ENCODE measurements around the gene PTDSS2. TPM values are rescaled to one million over a fixed set of nuclear protein-coding genes. Genes with fewer than 3 reads are reported as not detected.
A peak's percentile ranks its signal among the peaks of the same experiment; 100 is the strongest.

Gene PTDSS2
- total RNA-seq, 2 donors from 2014 or later, result 26.8 to 32.5 TPM

GRCh38 chr11:530960-531831 is 81.1 kb downstream of the PTDSS2 start:
- DNase-seq (ENCODE audit: low spot score), result no peak
- peaks cover 0 to 23% of the 10 kb centered on the region in 2 donors for H3K4me1 ChIP-seq
- no peak overlapping the region for H3K4me3 ChIP-seq
- no peaks in the 10 kb centered on the region for H3K9me3 ChIP-seq
- peaks cover 25% of the 10 kb centered on the region for H3K36me3 ChIP-seq
- H3K27me3 ChIP-seq, result no peaks in the 10 kb centered on the region
- H3K27ac ChIP-seq, result no peak overlapping the region
- TF ChIP-seq CTCF (IDR thresholded peaks at IDR 0.05), result no peak

GRCh38 chr11:531919-532526 is 81.9 kb downstream of the PTDSS2 start:
- no peak overlapping the region for H3K27ac ChIP-seq
- TF ChIP-seq CTCF (IDR thresholded peaks at IDR 0.05), result no peak
- H3K9me3 ChIP-seq, result no peaks in the 10 kb centered on the region
- peaks cover 25% of the 10 kb centered on the region for H3K36me3 ChIP-seq
- H3K4me1 ChIP-seq, result peaks cover 0 to 31% of the 10 kb centered on the region in 2 donors
- H3K27me3 ChIP-seq, result no peaks in the 10 kb centered on the region
- no peak overlapping the region for H3K4me3 ChIP-seq
- no peak for DNase-seq (ENCODE audit: low spot score)

DNA sequence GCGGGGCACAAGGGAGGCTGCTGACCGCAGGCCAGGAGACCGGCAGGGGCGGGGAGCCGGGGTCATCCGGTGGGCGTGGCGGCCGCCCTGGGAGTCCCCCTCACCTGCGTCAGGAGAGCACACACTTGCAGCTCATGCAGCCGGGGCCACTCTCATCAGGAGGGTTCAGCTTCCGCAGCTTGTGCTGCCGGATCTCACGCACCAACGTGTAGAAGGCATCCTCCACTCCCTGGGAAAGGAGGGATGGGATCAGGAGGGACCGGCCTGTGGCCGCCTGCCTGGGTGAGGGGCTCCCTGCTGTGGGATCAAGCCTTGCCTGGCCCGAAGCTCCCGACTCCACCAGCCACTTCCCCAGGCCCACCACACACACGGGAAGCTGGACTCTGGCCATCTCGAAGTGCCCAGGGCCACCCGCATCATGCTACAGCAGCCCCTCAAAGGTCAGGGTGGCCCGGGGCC is 82.5 kb downstream of the PTDSS2 start:
- H3K4me3 ChIP-seq, result no peak overlapping the region
- H3K4me1 ChIP-seq, result peaks cover 0 to 36% of the 10 kb centered on the region in 2 donors
- H3K36me3 ChIP-seq, result peaks cover 25% of the 10 kb centered on the region
- no peak for TF ChIP-seq CTCF (IDR thresholded peaks at IDR 0.05)
- no peaks in the 10 kb centered on the region for H3K27me3 ChIP-seq
- no peaks in the 10 kb centered on the region for H3K9me3 ChIP-seq
- DNase-seq (ENCODE audit: low spot score), result no peak
- no peak overlapping the region for H3K27ac ChIP-seq

DNA sequence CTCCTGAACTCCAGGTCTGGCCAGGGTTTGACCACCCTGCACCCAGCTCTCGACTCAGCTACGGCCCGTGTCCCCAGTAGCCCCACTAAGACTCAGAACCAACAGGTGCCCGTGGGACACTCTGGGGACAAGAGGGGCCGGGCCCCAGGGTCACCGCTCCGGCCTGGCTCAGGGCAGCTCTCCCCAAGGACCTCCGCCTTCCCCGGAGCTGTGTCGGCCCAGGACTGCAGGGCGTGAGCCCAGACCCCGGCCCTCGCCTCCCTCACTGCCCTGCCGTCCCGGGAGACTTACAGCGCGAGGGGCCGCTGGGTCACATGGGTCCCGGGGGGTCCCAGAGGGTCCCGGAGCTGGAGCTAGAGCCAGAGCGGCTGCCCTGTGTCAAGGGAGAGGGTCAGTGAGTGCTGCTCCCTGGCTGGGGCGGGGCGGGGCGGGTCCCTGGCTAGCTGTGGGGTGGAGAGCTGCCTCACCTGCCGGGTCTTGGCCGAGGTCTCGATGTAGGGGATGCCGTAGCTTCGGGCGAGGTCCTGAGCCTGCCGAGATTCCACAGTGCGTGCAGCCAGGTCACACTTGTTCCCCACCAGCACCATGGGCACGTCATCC is 83.0 kb downstream of the PTDSS2 start:
- H3K27ac ChIP-seq, result no peak overlapping the region
- no peak for TF ChIP-seq CTCF (IDR thresholded peaks at IDR 0.05)
- H3K4me3 ChIP-seq, result no peak overlapping the region
- H3K36me3 ChIP-seq, result peaks cover 25% of the 10 kb centered on the region
- no peaks in the 10 kb centered on the region for H3K9me3 ChIP-seq
- H3K4me1 ChIP-seq, result peaks cover 0 to 39% of the 10 kb centered on the region in 2 donors
- DNase-seq (ENCODE audit: low spot score), result no peak
- H3K27me3 ChIP-seq, result no peaks in the 10 kb centered on the region

DNA sequence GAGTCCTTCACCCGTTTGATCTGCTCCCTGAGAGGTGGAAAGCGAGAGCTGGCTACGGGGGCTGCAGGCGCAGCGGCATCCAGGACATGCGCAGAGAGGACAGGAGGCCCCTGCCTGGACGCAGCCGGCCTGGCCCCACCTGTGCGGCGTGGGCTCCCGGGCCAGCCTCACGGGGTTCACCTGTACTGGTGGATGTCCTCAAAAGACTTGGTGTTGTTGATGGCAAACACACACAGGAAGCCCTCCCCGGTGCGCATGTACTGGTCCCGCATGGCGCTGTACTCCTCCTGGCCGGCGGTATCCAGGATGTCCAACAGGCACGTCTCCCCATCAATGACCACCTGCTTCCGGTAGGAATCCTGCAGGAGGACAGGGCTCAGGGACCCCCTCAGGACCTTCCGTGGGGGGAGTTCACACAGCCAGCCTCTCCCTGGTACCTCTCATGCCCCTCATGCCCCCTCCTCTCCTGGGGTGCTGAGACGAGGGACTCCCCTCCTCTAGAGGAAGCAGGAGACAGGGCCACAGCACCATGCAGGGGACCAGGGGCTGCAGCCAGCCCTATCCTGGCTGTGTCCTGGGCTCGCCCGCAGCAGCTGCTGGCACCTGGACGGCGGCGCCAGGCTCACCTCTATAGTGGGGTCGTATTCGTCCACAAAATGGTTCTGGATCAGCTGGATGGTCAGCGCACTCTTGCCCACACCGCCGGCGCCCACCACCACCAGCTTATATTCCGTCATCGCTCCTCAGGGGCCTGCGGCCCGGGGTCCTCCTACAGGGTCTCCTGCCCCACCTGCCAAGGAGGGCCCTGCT is 83.7 kb downstream of the PTDSS2 start:
- H3K27me3 ChIP-seq, result no peaks in the 10 kb centered on the region
- DNase-seq (ENCODE audit: low spot score), result no peak
- H3K9me3 ChIP-seq, result no peaks in the 10 kb centered on the region
- TF ChIP-seq CTCF (IDR thresholded peaks at IDR 0.05), result no peak
- H3K27ac ChIP-seq, result peak overlapping the region in 1 of 2 donors; percentile 73
- peaks cover 25% of the 10 kb centered on the region for H3K36me3 ChIP-seq
- H3K4me3 ChIP-seq, result peak overlapping the region in 1 of 2 donors; percentile 88
- peaks cover 0 to 39% of the 10 kb centered on the region in 2 donors for H3K4me1 ChIP-seq

Data from right atrium auricular region (tissue), 2 donors.